GM21423 (cell line): ENCODE data around the gene PTPRR.

Experiments
- ATAC-seq: cut with Tn5 transposase; IDR thresholded peaks from one replicate; pipeline ENCODE4 v1.9.1; 2021; ENCODE audit warnings: mild to moderate bottlenecking, moderate library complexity; ENCODE audit not compliant: unreplicated experiment

The PTPRR gene

DNA sequence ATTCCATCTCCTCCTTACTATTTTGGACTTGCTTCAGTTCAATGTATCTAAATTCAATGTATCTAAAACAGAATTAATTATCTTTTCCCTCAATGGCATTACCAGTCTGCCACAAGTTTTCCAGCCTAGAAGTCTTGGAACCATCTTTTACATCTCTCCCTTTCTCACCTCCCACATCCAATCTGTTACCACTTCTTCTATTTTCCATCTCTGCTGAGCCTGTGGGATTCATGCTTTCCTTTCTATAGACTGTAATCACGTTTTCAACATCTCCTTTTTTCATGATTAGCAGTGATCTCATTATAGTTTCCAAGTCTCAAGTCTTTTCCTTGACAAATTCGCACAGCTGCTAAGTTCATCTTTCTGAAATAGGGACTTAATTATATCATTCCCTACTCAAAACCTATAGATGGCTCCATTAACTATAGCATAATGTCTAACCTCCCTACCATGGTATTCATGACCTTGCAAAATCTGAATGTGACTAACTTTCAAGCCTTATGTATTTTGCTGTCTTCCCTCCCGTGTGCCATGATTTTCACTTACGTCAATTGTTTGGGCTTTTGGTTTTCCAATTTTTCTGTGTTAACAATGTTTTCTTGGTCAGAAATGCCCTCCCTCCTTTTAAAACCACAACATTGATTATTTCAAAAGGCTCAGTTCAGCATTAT lies 262.8 kb downstream of the PTPRR start:
- no peak for ATAC-seq

- ATAC-seq, result no peak
These were observed 268.1 kb downstream of the PTPRR start for GRCh38 chr12:70652451-70652850.

DNA sequence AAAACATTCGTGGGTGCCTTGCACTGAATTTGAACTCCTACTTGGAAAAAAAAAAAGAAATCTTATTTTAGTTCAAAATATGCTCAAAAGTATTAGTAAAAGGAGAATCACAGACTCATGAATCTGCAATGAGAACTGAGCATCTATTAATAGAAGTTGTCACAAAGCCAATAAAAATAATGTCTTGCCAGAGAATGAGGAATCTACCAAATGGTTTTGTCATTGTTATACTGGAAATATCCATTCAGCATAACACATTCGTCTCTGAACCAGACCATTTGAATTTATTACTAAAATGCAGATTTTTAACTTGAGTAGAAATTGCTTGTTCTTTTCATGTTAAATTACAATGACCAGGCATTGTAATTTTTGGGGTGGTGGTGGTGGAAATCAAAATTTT lies 271.7 kb downstream of the PTPRR start:
- no peak for ATAC-seq

DNA sequence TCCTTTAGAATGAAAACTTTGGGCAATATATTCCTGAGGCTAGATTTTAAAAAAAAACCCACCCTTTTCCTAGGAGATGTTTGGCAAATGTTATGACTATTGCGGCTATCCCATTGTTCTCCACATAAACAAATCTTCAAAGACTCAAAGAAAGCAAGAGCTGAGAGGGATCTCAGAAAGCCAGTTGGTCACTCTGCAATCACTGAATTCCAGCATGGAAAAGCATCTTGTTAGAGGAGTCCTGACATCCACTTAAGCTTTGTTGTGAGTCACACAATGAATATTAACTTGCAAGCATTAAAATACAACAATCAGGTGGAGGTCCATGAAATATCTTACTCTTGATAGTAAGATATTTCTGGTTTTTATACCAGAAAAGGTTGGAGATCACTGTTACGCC lies 272.3 kb downstream of the PTPRR start:
- no peak for ATAC-seq

GRCh38 chr12:70646850-70647249 lies 273.7 kb downstream of the PTPRR start:
- no peak for ATAC-seq

DNA sequence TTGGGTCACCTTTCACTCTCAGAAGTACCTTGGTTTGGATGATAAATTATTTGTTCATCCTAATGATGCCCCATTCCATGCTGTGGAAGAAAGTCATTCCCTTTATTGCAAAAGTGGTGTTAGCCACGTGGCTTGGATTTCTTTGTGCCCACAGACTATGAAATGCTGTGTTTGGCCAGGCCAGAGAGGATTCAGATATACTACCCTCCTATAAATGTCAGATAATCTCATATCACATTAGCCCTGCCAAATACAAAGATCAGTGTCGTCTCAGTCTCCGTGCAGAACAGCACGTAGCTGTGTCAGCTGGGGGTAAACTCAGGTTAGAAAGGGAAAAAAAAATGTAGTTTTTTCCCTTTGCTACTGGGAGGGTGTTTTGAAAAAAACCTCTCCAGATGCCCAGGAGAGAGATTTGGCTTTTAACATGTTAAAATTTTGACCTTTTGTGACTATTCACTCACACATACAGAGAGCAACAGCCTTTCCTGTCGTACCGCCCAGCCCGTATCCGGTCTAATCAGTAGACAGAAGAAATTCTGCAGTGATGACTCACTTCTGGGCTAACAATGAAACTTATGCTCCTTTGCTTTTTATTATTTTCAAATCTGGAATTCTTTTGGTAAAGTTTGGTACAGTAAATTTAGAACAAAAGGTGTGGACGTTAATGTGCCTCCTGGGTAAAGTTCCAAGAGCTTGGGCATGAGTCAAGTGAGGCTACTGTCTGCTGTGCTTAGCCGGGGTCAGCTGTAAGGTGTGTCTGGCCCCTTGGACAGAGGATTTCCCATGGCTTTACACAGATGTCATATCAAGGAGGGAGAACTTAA lies 274.8 kb downstream of the PTPRR start:
- ATAC-seq, result no peak

DNA sequence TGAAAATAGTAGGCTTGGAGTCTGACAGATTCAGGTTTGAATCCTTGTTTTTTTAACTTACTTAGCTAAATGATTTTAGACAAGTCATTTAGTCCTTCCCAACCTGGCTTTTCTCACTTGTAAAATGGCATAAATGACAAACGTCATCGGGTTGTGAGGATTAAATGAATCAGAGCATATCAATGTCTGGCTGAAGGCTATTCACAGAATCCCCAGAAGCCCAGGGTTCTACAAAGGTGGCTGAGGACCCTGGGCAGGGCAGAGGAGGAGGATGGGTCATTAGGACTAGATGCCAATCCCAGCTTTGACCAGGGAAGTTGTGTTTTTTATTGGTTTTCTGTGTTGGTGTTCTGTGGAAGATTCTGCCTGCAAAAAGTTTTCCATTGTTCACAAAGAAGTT lies 275.7 kb downstream of the PTPRR start:
- ATAC-seq, result no peak

DNA sequence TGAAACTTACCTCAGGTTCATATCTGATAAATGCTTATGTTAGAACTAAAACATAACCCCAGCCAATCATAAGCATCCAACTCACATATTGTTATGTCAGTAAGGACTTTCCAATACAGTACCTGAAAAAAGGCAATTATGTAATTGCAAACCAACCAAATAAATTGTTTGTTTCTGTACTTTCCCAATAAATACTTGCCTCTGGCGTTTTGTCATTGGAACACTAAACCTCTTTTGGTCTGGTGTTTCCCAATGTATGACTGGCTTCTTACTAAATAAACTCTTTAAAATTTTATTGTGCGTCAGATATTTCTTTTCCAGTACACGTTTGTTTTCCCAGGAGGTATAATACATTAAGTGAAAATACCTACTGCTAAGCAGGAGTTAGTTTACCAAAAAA lies 276.6 kb downstream of the PTPRR start:
- no peak for ATAC-seq

GRCh38 chr12:70641691-70642090 lies 278.8 kb downstream of the PTPRR start:
- ATAC-seq, result no peak

- ATAC-seq, result no peak
These were observed 279.6 kb downstream of the PTPRR start for GRCh38 chr12:70640901-70641300.

DNA sequence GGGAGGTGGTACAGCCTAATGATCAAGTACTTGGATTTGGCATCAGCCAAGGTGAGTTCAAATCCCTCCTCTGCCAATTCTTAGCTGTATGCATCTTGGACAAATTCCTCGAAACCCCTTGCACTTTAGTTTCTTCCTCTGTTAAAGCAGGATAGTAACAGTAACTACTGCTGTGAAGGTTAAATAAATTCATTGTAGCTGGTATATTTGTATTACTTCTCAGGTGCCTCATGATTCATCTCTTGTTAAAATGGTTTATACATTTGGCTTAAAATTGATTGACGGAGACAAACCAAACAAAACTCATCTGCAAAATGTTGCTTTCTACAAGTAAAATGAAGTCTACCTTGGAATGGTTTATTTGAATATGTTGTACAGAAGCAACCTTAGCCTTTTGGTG lies 281.0 kb downstream of the PTPRR start:
- no peak for ATAC-seq

DNA sequence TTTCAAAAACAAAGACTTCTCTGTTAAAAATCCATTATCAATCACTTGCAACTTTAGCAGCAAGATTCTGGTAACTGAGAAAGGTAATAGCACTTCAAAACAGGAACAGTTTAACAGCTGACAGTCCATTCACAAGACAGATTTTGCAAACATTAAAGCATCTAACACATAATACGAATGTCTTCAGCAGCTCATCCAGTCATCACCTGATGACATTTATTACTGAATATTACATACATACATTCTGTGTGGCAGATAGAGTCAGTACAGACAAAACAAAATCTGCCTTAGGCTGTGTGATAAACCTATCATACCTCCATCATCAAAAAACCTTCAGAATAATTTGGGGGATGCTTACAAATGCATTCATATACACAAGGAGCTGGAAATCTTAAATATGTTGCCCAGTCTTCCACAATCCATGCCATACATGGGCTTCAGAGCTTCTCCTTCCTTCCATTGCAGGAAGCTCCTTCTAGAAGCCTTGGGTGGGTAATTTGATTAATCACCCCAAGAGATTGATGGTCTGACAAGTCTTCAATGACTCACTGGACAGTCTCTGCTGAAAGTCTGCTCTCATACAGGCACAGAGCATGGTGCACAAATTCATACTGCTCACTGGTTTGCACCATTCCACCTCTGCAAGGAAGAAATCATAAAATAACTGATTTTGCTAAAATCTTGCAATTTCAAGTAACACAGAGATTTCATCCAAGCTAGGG lies 281.7 kb downstream of the PTPRR start:
- ATAC-seq, result no peak

GRCh38 chr12:70637303-70638085 lies 283.0 kb downstream of the PTPRR start, which contains the start of gene PTPRB:
Gene PTPRB (minus strand): TSS chr12:70637429. CDS start chr12:70637395, 34 bp downstream.
- no peak for ATAC-seq

DNA sequence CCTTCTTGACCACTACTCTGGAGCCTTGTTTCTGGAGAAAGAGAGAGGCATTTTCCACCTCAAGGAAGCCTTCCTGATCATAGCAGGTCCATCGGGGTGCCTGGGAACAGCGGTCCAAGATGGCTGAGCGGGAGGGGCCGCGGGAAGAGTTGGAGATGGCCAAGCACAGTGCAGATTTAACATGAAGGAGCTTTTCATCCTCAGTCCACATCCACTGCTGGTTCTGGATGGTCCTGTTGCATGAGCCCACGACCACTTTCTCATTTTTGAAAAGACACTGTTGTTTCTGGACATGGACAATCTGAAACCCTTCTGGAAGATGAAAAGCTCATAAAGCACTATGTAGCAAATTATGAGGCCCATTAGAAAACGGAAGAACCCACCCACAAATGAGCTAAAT lies 284.8 kb downstream of the PTPRR start:
- ATAC-seq, result no peak

DNA sequence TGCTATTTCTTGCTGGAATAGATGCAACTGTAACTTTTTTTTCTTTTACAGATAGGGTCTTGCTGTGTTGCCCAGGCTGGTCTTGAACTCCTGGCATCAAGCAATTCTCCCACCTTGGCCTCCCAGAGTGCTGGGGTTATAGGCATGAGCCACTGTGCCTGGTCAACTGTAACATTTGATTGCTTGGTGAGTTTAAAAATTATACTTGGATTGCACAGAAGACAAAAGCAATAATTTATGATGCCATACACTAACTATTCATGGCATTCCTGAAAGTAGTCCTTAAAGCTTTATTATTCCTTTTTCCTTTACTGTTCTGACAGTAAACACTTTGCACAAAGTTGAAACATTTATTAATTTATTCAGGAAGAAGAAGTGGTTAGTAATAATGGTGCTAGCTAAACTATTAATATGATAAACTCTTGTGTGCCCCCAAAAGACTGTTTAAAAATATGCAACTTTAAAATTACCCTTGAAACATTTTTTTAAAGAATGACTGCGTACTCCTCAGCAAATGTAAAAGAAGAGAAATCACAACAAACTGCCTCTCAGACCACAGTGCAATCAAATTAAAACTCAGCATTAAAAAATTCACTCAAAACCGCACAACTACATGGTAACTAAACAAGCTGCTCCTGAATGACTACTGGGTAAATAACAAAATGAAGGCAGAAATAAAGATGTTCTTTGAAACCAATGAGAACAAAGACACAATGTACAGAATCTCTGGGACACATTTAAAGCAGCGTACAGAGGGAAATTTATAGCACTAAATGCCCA lies 291.6 kb downstream of the PTPRR start:
- ATAC-seq, result no peak

GRCh38 chr12:70627677-70628076 lies 292.9 kb downstream of the PTPRR start:
- ATAC-seq, result no peak

- no peak for ATAC-seq
These were observed 294.4 kb downstream of the PTPRR start for GRCh38 chr12:70626180-70626579.

DNA sequence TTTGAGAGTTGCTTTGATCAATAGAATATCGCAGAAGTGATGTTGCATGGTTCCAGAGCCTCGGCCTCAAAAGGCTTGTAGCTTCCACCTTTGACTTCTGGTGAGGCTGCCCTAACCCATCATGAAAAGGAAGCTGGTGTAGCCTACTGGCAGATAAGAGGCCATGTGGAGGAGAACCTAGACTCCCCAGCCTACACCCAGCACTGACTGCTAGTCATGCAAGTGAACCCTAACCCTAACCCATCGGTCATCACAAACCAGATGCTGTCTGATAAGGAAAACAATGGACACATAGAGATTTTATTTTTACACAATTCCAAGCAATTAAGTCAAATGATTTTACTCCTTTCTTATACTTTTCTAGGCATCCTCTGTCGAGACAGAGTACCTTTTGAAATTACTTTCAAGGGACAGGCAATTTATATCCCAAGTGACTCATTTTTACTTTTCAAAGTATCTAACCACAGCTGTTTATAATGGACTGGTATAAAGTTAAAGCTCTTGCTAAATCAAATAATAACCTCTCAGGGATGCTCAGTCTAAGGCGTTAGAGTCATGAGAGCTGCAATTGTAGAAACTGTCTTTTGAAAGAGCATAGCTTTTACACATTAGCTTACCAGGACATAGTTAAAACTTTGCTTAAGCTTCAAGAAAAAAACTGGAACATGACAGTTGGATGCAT lies 300.9 kb downstream of the PTPRR start:
- ATAC-seq, result no peak

DNA sequence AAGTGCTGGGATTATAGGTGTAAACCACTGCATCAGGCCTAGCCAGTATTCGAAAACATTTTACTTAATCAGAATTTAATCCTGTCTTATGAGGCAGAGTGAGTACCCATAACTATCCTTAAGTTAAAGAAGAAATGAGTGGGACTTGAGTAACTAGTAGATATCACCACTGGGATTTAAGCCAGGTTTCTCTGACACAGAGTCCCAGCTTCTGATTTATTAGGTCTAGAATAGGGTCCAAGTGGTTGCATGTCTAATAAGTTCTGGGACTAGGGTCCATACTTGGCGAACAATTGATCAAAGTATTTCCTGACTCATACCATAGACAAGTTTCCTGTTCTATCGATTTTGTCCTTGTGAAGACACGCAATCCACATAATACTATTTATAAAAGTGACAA lies 302.2 kb downstream of the PTPRR start:
- ATAC-seq, result no peak

GRCh38 chr12:70617450-70617849 lies 303.1 kb downstream of the PTPRR start:
- ATAC-seq, result no peak
